Esophagus muscularis mucosa (tissue), 4 donors: ENCODE data around the gene LTBP1. TPM values are rescaled to one million over a fixed set of nuclear protein-coding genes. Genes with fewer than 3 reads are reported as not detected.

Experiments
- DNase-seq: peaks from one replicate; pipeline ENCODE4 v3.0.0-alpha.2; 2017; ENCODE audit errors: extremely low spot score
- H3K27ac ChIP-seq, 4 donors: fragments of 200-600 bp; sonication (generic); replicated peaks in 1 of 4; 1 replicate in 3 of 4; 2 replicates in 1 of 4; pipeline ENCODE4 v1.5.1; 2016 to 2019; ENCODE audit warnings: mild to moderate bottlenecking in 1 of 4
- H3K27me3 ChIP-seq, 4 donors: fragments of 200-600 bp; sonication (generic); one replicate each; pipeline versions ENCODE4 v1.5.1 to v1.6.0; 2016 to 2019
- H3K36me3 ChIP-seq, 4 donors: fragments of 200-600 bp; sonication (generic); one replicate each; pipeline ENCODE4 v1.5.1; 2016 to 2019
- H3K4me1 ChIP-seq, 4 donors: fragments of 200-600 bp; sonication (generic); one replicate each; pipeline ENCODE4 v1.5.1; 2016 to 2019
- H3K4me3 ChIP-seq, 4 donors: fragments of 200-600 bp; sonication (generic); 1 replicate in 2 of 4; 2 replicates in 2 of 4; pipeline ENCODE4 v1.5.1; 2016 to 2019; ENCODE audit warnings: mild to moderate bottlenecking in 4 of 4, moderate library complexity in 1 of 4
- H3K9me3 ChIP-seq, 4 donors: fragments of 200-600 bp; sonication (generic); 1 replicate in 3 of 4; 2 replicates in 1 of 4; pipeline ENCODE4 v1.5.1; 2016 to 2019
- CTCF ChIP-seq, 3 experiments: fragments of 200-600 bp in 2 of 3; fragments of 450-650 bp in 1 of 3; sonication (generic) in 2 of 3; IDR thresholded peaks; one replicate each; pipeline ENCODE4 v1.5.1; 2017 to 2019; ENCODE audit warnings: antibody characterized with exemption in 3 of 3, mild to moderate bottlenecking in 2 of 3, moderate library complexity in 1 of 3
- EP300 ChIP-seq: sonication (generic); formaldehyde crosslinking; IDR thresholded peaks from one replicate; pipeline ENCODE4 v1.6.1; 2017; ENCODE audit warnings: antibody characterized with exemption
- POLR2A ChIP-seq: fragments of 450-650 bp; IDR thresholded peaks from one replicate; pipeline ENCODE4 v1.6.1; 2017; ENCODE audit warnings: antibody characterized with exemption, moderate library complexity, mild to moderate bottlenecking, low read depth
- POLR2AphosphoS5 ChIP-seq, 2 donors: sonication (generic); formaldehyde crosslinking; IDR thresholded peaks; one replicate each; pipeline ENCODE4 v1.6.1; 2017; ENCODE audit warnings: antibody characterized with exemption in 2 of 2
- WGBS: methylation state at CpG from one replicate; pipeline ENCODE4 v1.1.5; 2018; 5-methylcytosine and 5-hydroxymethylcytosine counted together
- intact Hi-C: fragments of 100-400 bp; cut with DNase I; formaldehyde crosslinking; loops from one replicate; pipeline ENCODE4 v1.15.1; 2023
- total RNA-seq, 4 donors: library from RNA; depleted of rRNA; stranded (reverse); fragments of >200 nt; gene quantifications; one replicate each; pipeline versions ENCODE4 v1.1.0 to v1.2.1, GENCODE V29; 2016

The LTBP1 gene
- total RNA-seq, 4 donors from 2014 or later: 254 to 465 (median 368) TPM

GRCh38 chr2:33347856-33348255 lies 401.1 kb downstream of the LTBP1 start:
- no peak for DNase-seq
- Histone ChIP-seq H3K27ac (no peak overlapping the region), H3K4me1 (no peaks in the 10 kb centered on the region), H3K27me3 (no peaks in the 10 kb centered on the region), H3K4me3 (no peak overlapping the region), H3K9me3 (no peaks in the 10 kb centered on the region), H3K36me3 (peaks cover 0 to 57% (median 27%) of the 10 kb centered on the region in 4 donors)
- intact Hi-C loops: no loop called here
- no peak for TF ChIP-seq EP300
- TF ChIP-seq POLR2AphosphoS5 (IDR thresholded peaks at IDR 0.05): no peak
- no peak for TF ChIP-seq POLR2A
- no peak for TF ChIP-seq CTCF (IDR thresholded peaks at IDR 0.05)
- WGBS: 74% methylated on average over 3 of the region's 3 CpGs

GRCh38 chr2:33350632-33351031 lies 403.9 kb downstream of the LTBP1 start:
- intact Hi-C loops: no loop called here

GRCh38 chr2:33351781-33352180 lies 405.0 kb downstream of the LTBP1 start:
- H3K9me3 ChIP-seq: no peaks in the 10 kb centered on the region
- no peak overlapping the region for H3K4me3 ChIP-seq
- intact Hi-C loops: no loop called here
- no peak for DNase-seq
- no peaks in the 10 kb centered on the region for H3K4me1 ChIP-seq
- H3K27me3 ChIP-seq: no peaks in the 10 kb centered on the region
- no peak overlapping the region for H3K27ac ChIP-seq
- no peak for TF ChIP-seq EP300
- TF ChIP-seq POLR2AphosphoS5 (IDR thresholded peaks at IDR 0.05): no peak
- no peak for TF ChIP-seq CTCF (IDR thresholded peaks at IDR 0.05)
- H3K36me3 ChIP-seq: peaks cover 0 to 68% (median 37%) of the 10 kb centered on the region in 4 donors

More at GRCh38 chr2:33350632-33351031, 403.9 kb downstream of the LTBP1 start:
- H3K9me3 ChIP-seq: no peaks in the 10 kb centered on the region
- H3K27me3 ChIP-seq: no peaks in the 10 kb centered on the region
- DNase-seq: no peak
- peaks cover 0 to 58% (median 32%) of the 10 kb centered on the region in 4 donors for H3K36me3 ChIP-seq
- no peak overlapping the region for H3K27ac ChIP-seq
- H3K4me1 ChIP-seq: no peaks in the 10 kb centered on the region
- H3K4me3 ChIP-seq: no peak overlapping the region
- TF ChIP-seq POLR2AphosphoS5 (IDR thresholded peaks at IDR 0.05) (no peak), EP300 (no peak), CTCF (IDR thresholded peaks at IDR 0.05) (no peak), POLR2A (no peak)

- Histone ChIP-seq H3K27ac (no peak overlapping the region), H3K4me3 (no peak overlapping the region), H3K36me3 (peaks cover 0 to 50% (median 25%) of the 10 kb centered on the region in 4 donors), H3K9me3 (no peaks in the 10 kb centered on the region), H3K4me1 (peaks cover 0 to 6% (median 3%) of the 10 kb centered on the region in 4 donors), H3K27me3 (no peaks in the 10 kb centered on the region)
- intact Hi-C loops: no loop called here
- DNase-seq: no peak
- 88% methylated on average over 8 of the region's 8 CpGs for WGBS
- no peak for TF ChIP-seq EP300
- peak in 1 of 2 donors; percentile 6 for TF ChIP-seq POLR2AphosphoS5 (IDR thresholded peaks at IDR 0.05)
- TF ChIP-seq POLR2A: no peak
- no peak for TF ChIP-seq CTCF (IDR thresholded peaks at IDR 0.05)
Observed at GRCh38 chr2:33354981-33355380, 408.2 kb downstream of the LTBP1 start.

GRCh38 chr2:33358878-33359277 lies 412.1 kb downstream of the LTBP1 start:
- 75% methylated on average over 6 of the region's 6 CpGs for WGBS
- H3K27me3 ChIP-seq: no peaks in the 10 kb centered on the region
- no peak overlapping the region for H3K4me3 ChIP-seq
- peak overlapping the region in 3 of 4 donors; percentile 0 to 27 (median 15) for H3K27ac ChIP-seq
- TF ChIP-seq POLR2AphosphoS5 (IDR thresholded peaks at IDR 0.05) (no peak), EP300 (no peak), CTCF (IDR thresholded peaks at IDR 0.05) (no peak), POLR2A (no peak)
- H3K9me3 ChIP-seq: no peaks in the 10 kb centered on the region
- peaks cover 0 to 24% (median 18%) of the 10 kb centered on the region in 4 donors for H3K4me1 ChIP-seq
- H3K36me3 ChIP-seq: peaks cover 0 to 21% (median 13%) of the 10 kb centered on the region in 4 donors
- intact Hi-C loops: no loop called here
- no peak for DNase-seq
